Kidney (tissue), 14 donors: ENCODE measurements around the gene GPC3. TPM values are rescaled to one million over a fixed set of nuclear protein-coding genes. Genes with fewer than 3 reads are reported as not detected.

Experiments
- DNase-seq, 5 donors: peaks; one replicate each; pipeline ENCODE4 v3.0.0-alpha.2; 2013 to 2020
- FAIRE-seq: peaks from 2 replicates; lab custom pipeline; 2012; peaks lifted over from hg19 to GRCh38; lab: Jason Lieb, UNC
- H3K27ac ChIP-seq, 2 donors: one replicate each; pipeline ENCODE4 v1.7.0; 2013; ENCODE audit warnings: low read depth in 2 of 2, low read length in 2 of 2, inconsistent platforms in 1 of 2
- H3K27me3 ChIP-seq: one replicate; pipeline ENCODE4 v1.7.1; 2013; ENCODE audit warnings: low read length, inconsistent platforms; ENCODE audit not compliant: control insufficient read depth, insufficient read depth
- H3K36me3 ChIP-seq, 3 donors: one replicate each; pipeline versions ENCODE4 v1.7.0 to v1.7.1; 2013; ENCODE audit warnings: low read length in 3 of 3, control low read depth in 1 of 3, inconsistent platforms in 1 of 3; ENCODE audit not compliant: insufficient read depth in 3 of 3, control insufficient read depth in 2 of 3
- H3K4me1 ChIP-seq, 3 donors: one replicate each; pipeline versions ENCODE4 v1.7.0 to v1.7.1; 2013; ENCODE audit warnings: low read length in 3 of 3, inconsistent platforms in 1 of 3, low read depth in 1 of 3; ENCODE audit not compliant: control insufficient read depth in 2 of 3, insufficient read depth in 2 of 3
- H3K4me3 ChIP-seq, 3 donors: one replicate each; pipeline versions ENCODE4 v1.7.0 to v1.8.1; 2013; ENCODE audit warnings: low read length in 3 of 3, control low read depth in 1 of 3, inconsistent platforms in 1 of 3
- H3K9ac ChIP-seq, 3 donors: one replicate each; pipeline versions ENCODE4 v1.7.0 to v1.7.1; 2013; ENCODE audit warnings: low read length in 3 of 3, control low read depth in 1 of 3, inconsistent platforms in 1 of 3
- H3K9me3 ChIP-seq, 3 donors: one replicate each; pipeline versions ENCODE4 v1.7.0 to v1.7.1; 2013; ENCODE audit warnings: low read length in 3 of 3, control low read depth in 1 of 3, inconsistent platforms in 1 of 3; ENCODE audit not compliant: control insufficient read depth in 2 of 3, insufficient read depth in 1 of 3
- CTCF ChIP-seq: IDR thresholded peaks from 3 replicates; pipeline ENCODE4 v1.5.1; 2012; ENCODE audit warnings: mild to moderate bottlenecking, moderate library complexity, borderline replicate concordance; ENCODE audit not compliant: insufficient read depth; ENCODE audit errors: extremely low read depth
- intact Hi-C: fragments of 100-400 bp; cut with DNase I; formaldehyde crosslinking; loops from one replicate; pipeline ENCODE4 v1.11.1; 2022
- polyA plus RNA-seq: library from polyadenylated mRNA; stranded (reverse); fragments of 350-450 nt; fragmentation: Illumina TruSeq; extraction: RNeasy Lipid Tissue Mini Kit (QIAGEN cat#74804); gene quantifications from one replicate; pipeline ENCODE4 v1.2.3, GENCODE V29; 2014; ENCODE audit warnings: low read depth, low replicate concordance; ENCODE audit not compliant: insufficient read depth
- total RNA-seq: library from RNA; stranded (reverse); fragmentation: NEBNext Ultra II Directional; extraction: Animal tissue kit (Norgen Biotek cat#: 25700); gene quantifications from one replicate; pipeline ENCODE4 v1.2.1, GENCODE V29; 2021
- donor health status: control.
- donor health status: control.
- donor health status: control.
- donor health status: control.
- donor health status: control.
- donor health status: DM: yes; HTN: yes; CAD: no.
- donor health status: Normal renal cell carcinoma (clear cell type).

The GPC3 gene
- total and polyA plus RNA-seq, 2 donors from 2014 or later, result 43.0 to 52.5 TPM

- H3K4me1 ChIP-seq, result no peaks in the 10 kb centered on the region
- H3K4me3 ChIP-seq, result no peak overlapping the region
- no peaks in the 10 kb centered on the region for H3K36me3 ChIP-seq
- DNase-seq (no peak), FAIRE-seq (no peak)
- H3K27me3 ChIP-seq, result no peaks in the 10 kb centered on the region
- H3K9ac ChIP-seq, result no peak overlapping the region
- no peak overlapping the region for H3K27ac ChIP-seq
- intact Hi-C loops, result no loop called here
- H3K9me3 ChIP-seq, result no peaks in the 10 kb centered on the region
- TF ChIP-seq CTCF, result no peak
Measured at GRCh38 chrX:134000260-134001245, 15.2 kb upstream of the GPC3 start.

- no peak for FAIRE-seq
Measured at GRCh38 chrX:133999031-133999705, 13.8 kb upstream of the GPC3 start.

GRCh38 chrX:133995759-133996158 lies 10.4 kb upstream of the GPC3 start:
- Histone ChIP-seq H3K4me1 (peaks cover 0 to 4% (median 0%) of the 10 kb centered on the region in 3 donors), H3K27ac (no peak overlapping the region), H3K9me3 (no peaks in the 10 kb centered on the region), H3K4me3 (no peak overlapping the region), H3K9ac (no peak overlapping the region), H3K36me3 (no peaks in the 10 kb centered on the region), H3K27me3 (no peaks in the 10 kb centered on the region)
- no peak for TF ChIP-seq CTCF
- FAIRE-seq (no peak), DNase-seq (no peak)
- intact Hi-C loops, result no loop called here

More at GRCh38 chrX:133999031-133999705, 13.8 kb upstream of the GPC3 start:
- Histone ChIP-seq H3K9ac (no peak overlapping the region), H3K4me1 (peaks cover 0 to 2% (median 0%) of the 10 kb centered on the region in 3 donors), H3K4me3 (no peak overlapping the region), H3K27me3 (no peaks in the 10 kb centered on the region), H3K9me3 (no peaks in the 10 kb centered on the region), H3K27ac (no peak overlapping the region), H3K36me3 (no peaks in the 10 kb centered on the region)
- intact Hi-C loops, result no loop called here
- peak in 4 of 5 donors; percentile 62 to 88 (median 66) for DNase-seq
- TF ChIP-seq CTCF, result no peak
